Brain microvascular endothelial cell (primary cell): ENCODE measurements around the gene SLC12A1.

Experiments used
- DNase-seq: peaks from one replicate; pipeline ENCODE4 v3.0.0-alpha.2; 2020
- H3K27ac ChIP-seq: fragments of 250-450 bp; sonication (Bioruptor Pico); 2 replicates; pipeline ENCODE4 v1.5.1; 2020; ENCODE audit warnings: mild to moderate bottlenecking, moderate library complexity
- H3K27me3 ChIP-seq: fragments of 250-450 bp; sonication (Bioruptor Pico); replicated peaks from 2 replicates; pipeline ENCODE4 v1.5.1; 2020; ENCODE audit warnings: mild to moderate bottlenecking
- H3K36me3 ChIP-seq: fragments of 250-450 bp; sonication (Bioruptor Pico); replicated peaks from 2 replicates; pipeline ENCODE4 v1.5.1; 2020; ENCODE audit warnings: mild to moderate bottlenecking
- H3K4me3 ChIP-seq: 2 replicates; pipeline ENCODE4 v1.5.1; 2011; ENCODE audit warnings: low read depth, mild to moderate bottlenecking, control low read depth, low read length, moderate library complexity
- CTCF ChIP-seq: IDR thresholded peaks from 2 replicates; pipeline ENCODE4 v1.5.1; 2011; ENCODE audit warnings: low read depth, mild to moderate bottlenecking, moderate library complexity, low read length, control low read depth, inconsistent platforms; ENCODE audit errors: missing control alignments
- in situ Hi-C: cut with HindIII; loops from 2 replicates; pipeline ENCODE4 v1.10.0; 2017; ENCODE audit warnings: low sequenced_read_pairs, low pct_ligation_motif_present

Gene SLC12A1

GRCh38 chr15:48279608-48280007 lies 73.5 kb downstream of the SLC12A1 start:
- no peak overlapping the region for H3K27ac ChIP-seq
- no peak for TF ChIP-seq CTCF
- DNase-seq: no peak
- no peaks in the 10 kb centered on the region for H3K36me3 ChIP-seq
- no peak overlapping the region for H3K4me3 ChIP-seq
- in situ Hi-C loops: no loop called here
- H3K27me3 ChIP-seq: no peaks in the 10 kb centered on the region

GRCh38 chr15:48281674-48282073 lies 75.6 kb downstream of the SLC12A1 start:
- in situ Hi-C loops: no loop called here
- Histone ChIP-seq H3K36me3 (no peaks in the 10 kb centered on the region), H3K27me3 (no peaks in the 10 kb centered on the region), H3K27ac (no peak overlapping the region), H3K4me3 (no peak overlapping the region)
- no peak for DNase-seq
- TF ChIP-seq CTCF: peak; percentile 29

- no peak for DNase-seq
- no peak for TF ChIP-seq CTCF
- no peak overlapping the region for H3K4me3 ChIP-seq
- in situ Hi-C loops: no loop called here
- H3K27me3 ChIP-seq: no peaks in the 10 kb centered on the region
- no peak overlapping the region for H3K27ac ChIP-seq
- H3K36me3 ChIP-seq: no peaks in the 10 kb centered on the region
Observed at GRCh38 chr15:48282216-48282615, 76.1 kb downstream of the SLC12A1 start.

DNA sequence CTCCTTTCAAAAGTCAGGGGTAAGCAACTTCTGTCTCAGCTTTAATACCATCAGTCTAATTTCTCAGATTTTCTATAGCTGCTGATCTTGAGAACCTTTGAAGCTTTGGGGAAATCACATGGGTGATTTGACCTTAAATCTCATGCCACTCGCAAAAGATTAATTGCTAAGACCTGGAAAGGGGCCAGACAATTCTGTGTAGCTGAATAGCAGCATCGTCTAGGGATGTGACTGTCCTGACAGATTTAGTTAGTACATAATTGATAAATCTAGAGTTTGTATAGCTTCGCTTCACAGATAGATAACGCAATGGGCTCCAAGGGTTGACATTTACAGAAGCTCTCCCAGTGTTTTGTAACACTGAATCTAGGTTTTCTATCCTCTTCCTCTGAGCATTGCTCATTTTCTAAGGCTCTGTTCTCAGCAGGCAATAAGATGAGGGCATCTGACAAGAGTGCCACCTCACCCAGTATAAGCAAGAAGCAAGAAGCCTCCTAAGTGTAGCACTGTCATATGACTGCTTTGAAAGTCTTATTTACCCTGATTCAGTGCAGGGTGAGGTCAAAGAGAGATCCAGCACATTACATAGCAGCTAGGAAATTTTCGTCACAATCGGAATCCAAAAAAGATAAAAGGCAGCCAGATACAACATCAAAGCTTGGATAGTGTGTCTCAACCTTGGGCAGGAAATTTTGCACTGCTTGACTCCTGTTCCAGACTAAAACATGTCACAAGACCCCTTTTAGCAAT lies 77.5 kb downstream of the SLC12A1 start:
- no peak for TF ChIP-seq CTCF
- Histone ChIP-seq H3K27ac (no peak overlapping the region), H3K36me3 (no peaks in the 10 kb centered on the region), H3K4me3 (no peak overlapping the region), H3K27me3 (no peaks in the 10 kb centered on the region)
- no peak for DNase-seq
- in situ Hi-C loops: no loop called here

GRCh38 chr15:48285329-48286214 lies 79.5 kb downstream of the SLC12A1 start:
- peak; percentile 70 for TF ChIP-seq CTCF
- Histone ChIP-seq H3K27ac (no peak overlapping the region), H3K27me3 (no peaks in the 10 kb centered on the region), H3K4me3 (no peak overlapping the region), H3K36me3 (no peaks in the 10 kb centered on the region)
- peak; percentile 91 for DNase-seq
- in situ Hi-C loops: no loop called here
